Activated CD4-positive, CD25-positive, alpha-beta regulatory T cell (primary cell): ENCODE results near the gene PTGR3.

Source experiments
- DNase-seq, 4 experiments: peaks; one replicate each; lab custom pipeline; 2025; lab: John Stamatoyannopoulos, UW

Gene PTGR3

GRCh38 chr18:75209129-75209950 is at the start of gene PTGR3:
PTGR3 (minus strand) TSS chr18:75209139; CDS start chr18:75209058, 81 bp downstream.
- peak; percentile 50 to 55 (median 50) for DNase-seq

GRCh38 chr18:75257605-75258004 is 48.7 kb upstream of the PTGR3 start:
- no peak for DNase-seq

- no peak for DNase-seq
These were observed 47.4 kb upstream of the PTGR3 start for GRCh38 chr18:75256376-75256775.

GRCh38 chr18:75255094-75255493 is 46.2 kb upstream of the PTGR3 start:
- DNase-seq: no peak

- no peak for DNase-seq
These were observed 44.8 kb upstream of the PTGR3 start for GRCh38 chr18:75253784-75254183.

- DNase-seq: no peak
These were observed 44.1 kb upstream of the PTGR3 start for GRCh38 chr18:75253043-75253442.

- no peak for DNase-seq
These were observed 43.2 kb upstream of the PTGR3 start for GRCh38 chr18:75252136-75252535.

GRCh38 chr18:75251466-75251865 is 42.5 kb upstream of the PTGR3 start:
- DNase-seq: no peak

- DNase-seq: no peak
These were observed 41.5 kb upstream of the PTGR3 start for GRCh38 chr18:75250471-75250821.

- DNase-seq: peak in 2 of 4 experiments; percentile 20 to 24
These were observed 40.9 kb upstream of the PTGR3 start for GRCh38 chr18:75249672-75250470.

GRCh38 chr18:75249175-75249518 is 40.2 kb upstream of the PTGR3 start:
- DNase-seq: no peak

- DNase-seq: no peak
These were observed 39.7 kb upstream of the PTGR3 start for GRCh38 chr18:75248426-75249174.

- DNase-seq: no peak
These were observed 38.9 kb upstream of the PTGR3 start for GRCh38 chr18:75247611-75248421.

- no peak for DNase-seq
These were observed 38.0 kb upstream of the PTGR3 start for GRCh38 chr18:75246721-75247610.

- DNase-seq: no peak
These were observed 35.7 kb upstream of the PTGR3 start for GRCh38 chr18:75244351-75245313.

GRCh38 chr18:75241705-75242104 is 32.8 kb upstream of the PTGR3 start:
- no peak for DNase-seq

GRCh38 chr18:75240433-75240832 is 31.5 kb upstream of the PTGR3 start:
- DNase-seq: no peak

- DNase-seq: no peak
These were observed 29.8 kb upstream of the PTGR3 start for GRCh38 chr18:75238786-75239185.

GRCh38 chr18:75238100-75238499 is 29.2 kb upstream of the PTGR3 start:
- DNase-seq: no peak

GRCh38 chr18:75235896-75236295 is 27.0 kb upstream of the PTGR3 start:
- no peak for DNase-seq
